ENCODE measurements around the gene FMNL3. TPM values are rescaled to one million over a fixed set of nuclear protein-coding genes. Genes with fewer than 3 reads are reported as not detected.

FMNL3 gene
- total and polyA plus RNA-seq, 2 of the 8 experiments (the other 6 are each of a cell fraction or from before 2014, with no cell fraction given) = 8.6 to 29.0 TPM

- Histone ChIP-seq H3K27ac (ENCODE audit: low read depth, low read length) (no peak overlapping the region), H2BK12ac (ENCODE audit: low read depth, low read length) (no peak overlapping the region), H3K14ac (ENCODE audit: insufficient read length) (no peak overlapping the region), H3K4me3 (ENCODE audit: extremely low read depth in 1 of 4, insufficient read depth in 2 of 4, low read depth in 3 of 4, low read length in 4 of 4) (no peak overlapping the region), H3K79me1 (ENCODE audit: low read depth, low read length) (no peaks in the 10 kb centered on the region), H4K8ac (ENCODE audit: extremely low read depth, insufficient read depth, low read length) (no peak overlapping the region), H3K23ac (ENCODE audit: insufficient read length) (no peak overlapping the region), H3K4me1 (replicated peaks in 1 of 4; ENCODE audit: control insufficient read depth in 3 of 4, insufficient read depth in 4 of 4, low read length in 3 of 4) (no peaks in the 10 kb centered on the region), H3K23me2 (ENCODE audit: low read depth, low read length) (no peaks in the 10 kb centered on the region), H4K91ac (replicated peaks; ENCODE audit: insufficient read length, low read length) (no peak overlapping the region), H2BK15ac (ENCODE audit: low read length) (no peak overlapping the region), H2BK120ac (replicated peaks; ENCODE audit: low read depth, low read length) (no peak overlapping the region), H3K9me3 (ENCODE audit: insufficient read depth in 2 of 2, low read depth in 1 of 2, low read length in 1 of 2) (no peaks in the 10 kb centered on the region), H4K5ac (ENCODE audit: insufficient read length, low read depth, low read length) (no peak overlapping the region), H3K56ac (replicated peaks; ENCODE audit: insufficient read length, low read depth, low read length) (no peak overlapping the region), H3K79me2 (ENCODE audit: control insufficient read depth in 1 of 2, insufficient read depth in 2 of 2, low read length in 2 of 2) (no peaks in the 10 kb centered on the region), H3K27me3 (replicated peaks in 1 of 4; ENCODE audit: control insufficient read depth in 3 of 4, extremely low read depth in 1 of 4, insufficient read depth in 3 of 4, low read length in 3 of 4) (no peaks in the 10 kb centered on the region), H2BK20ac (ENCODE audit: low read length) (no peak overlapping the region), H2AK5ac (ENCODE audit: low read depth, low read length) (no peak overlapping the region), H2AFZ (ENCODE audit: low read length) (no peak overlapping the region), H4K20me1 (replicated peaks in 1 of 2; ENCODE audit: control insufficient read depth in 1 of 2, insufficient read depth in 2 of 2, low read length in 2 of 2) (no peaks in the 10 kb centered on the region), H3K4me2 (ENCODE audit: insufficient read depth in 1 of 2, low read depth in 2 of 2, low read length in 2 of 2) (no peak overlapping the region), H2BK5ac (ENCODE audit: low read depth, low read length) (no peak overlapping the region), H3K4ac (replicated peaks; ENCODE audit: insufficient read length, low read depth, low read length) (no peak overlapping the region), H3K18ac (ENCODE audit: extremely low read depth, low read length) (no peak overlapping the region), H3K9ac (replicated peaks in 1 of 4; ENCODE audit: extremely low read depth in 1 of 4, low read depth in 3 of 4, low read length in 3 of 4) (no peak overlapping the region), H3K36me3 (ENCODE audit: control insufficient read depth in 2 of 4, insufficient read depth in 4 of 4, low read length in 3 of 4) (peaks cover 4 to 51% (median 17%) of the 10 kb centered on the region in 4 experiments)
- DNase-seq (ENCODE audit: low read depth in 1 of 2, low spot score in 2 of 2) = no peak
- ChIA-PET POLR2A (ENCODE audit: partially characterized antibody) (interaction anchor here (1.0 to 1.9 kb wide), 5 partner anchors 8 to 50 kb away, joined by 3 to 7 read pairs (median 4); no protein-coding TSS in a partner anchor), CTCF (ENCODE audit: partially characterized antibody) (interaction anchor here (0.8 to 10.9 kb wide), 8 partner anchors 11 to 122 kb away, joined by 3 to 98 read pairs (median 6); no protein-coding TSS in a partner anchor)
- no peak for FAIRE-seq
- WGBS, 2 experiments (ENCODE audit: extremely low coverage in 1 of 2, insufficient coverage in 1 of 2, insufficient read length in 1 of 2, insufficient replicate concordance in 2 of 2, low coverage in 1 of 2, low lambda C conversion rate in 2 of 2, missing lambda C conversion rate in 1 of 2) = 95% methylated on average over 2 of the region's 2 CpGs; no CpG with 5 or more reads in 1 of the 2 experiments
- TF ChIP-seq SIX5 (IDR thresholded peaks at IDR 0.05; ENCODE audit: low read depth, low read length) (no peak), ATF2 (IDR thresholded peaks at IDR 0.05; ENCODE audit: low read length) (no peak), TAF7 (optimal IDR thresholded peaks at IDR 0.05; ENCODE audit: borderline replicate concordance, low read depth, low read length) (no peak), KDM4A (IDR thresholded peaks at IDR 0.05; ENCODE audit: low read depth, low read length, severe bottlenecking) (no peak), PHF8 (conservative IDR thresholded peaks at IDR 0.05; ENCODE audit: low read depth, low read length) (no peak), SP2 (IDR thresholded peaks at IDR 0.05; ENCODE audit: low read length) (no peak), FOSL1 (IDR thresholded peaks at IDR 0.05; ENCODE audit: insufficient read depth, low read depth, low read length) (no peak), SP4 (IDR thresholded peaks at IDR 0.05; ENCODE audit: low read length) (no peak), E2F6 (IDR thresholded peaks at IDR 0.05) (no peak), CEBPB (IDR thresholded peaks at IDR 0.05; ENCODE audit: low read depth, low read length) (no peak), SP1 (IDR thresholded peaks at IDR 0.05; ENCODE audit: low read depth, low read length) (no peak)
Observed at GRCh38 chr12:49655595-49656236, 51.5 kb downstream of the FMNL3 start.

Data from H1 (cell line).